IPS-15b (cell line): ENCODE data around the gene SNPH.
A peak's percentile ranks its signal among the peaks of the same experiment; 100 is the strongest.

Experiments
- H3K27me3 ChIP-seq: one replicate; pipeline ENCODE4 v1.6.1; 2013; ENCODE audit warnings: low read length; ENCODE audit not compliant: control insufficient read depth, insufficient read depth
- H3K36me3 ChIP-seq: one replicate; pipeline ENCODE4 v1.6.1; 2013; ENCODE audit warnings: low read length; ENCODE audit not compliant: control insufficient read depth, insufficient read depth
- H3K4me1 ChIP-seq: one replicate; pipeline ENCODE4 v1.6.1; 2013; ENCODE audit warnings: mild to moderate bottlenecking, low read length; ENCODE audit not compliant: control insufficient read depth, insufficient read depth
- H3K4me3 ChIP-seq: one replicate; pipeline ENCODE4 v1.5.1; 2013; ENCODE audit warnings: low read depth, low read length
- H3K9ac ChIP-seq: one replicate; pipeline ENCODE4 v1.6.1; 2013; ENCODE audit warnings: low read depth, mild to moderate bottlenecking, low read length
- H3K9me3 ChIP-seq: one replicate; pipeline ENCODE4 v1.6.1; 2013; ENCODE audit warnings: mild to moderate bottlenecking, low read length; ENCODE audit not compliant: control insufficient read depth, insufficient read depth

Gene SNPH

DNA sequence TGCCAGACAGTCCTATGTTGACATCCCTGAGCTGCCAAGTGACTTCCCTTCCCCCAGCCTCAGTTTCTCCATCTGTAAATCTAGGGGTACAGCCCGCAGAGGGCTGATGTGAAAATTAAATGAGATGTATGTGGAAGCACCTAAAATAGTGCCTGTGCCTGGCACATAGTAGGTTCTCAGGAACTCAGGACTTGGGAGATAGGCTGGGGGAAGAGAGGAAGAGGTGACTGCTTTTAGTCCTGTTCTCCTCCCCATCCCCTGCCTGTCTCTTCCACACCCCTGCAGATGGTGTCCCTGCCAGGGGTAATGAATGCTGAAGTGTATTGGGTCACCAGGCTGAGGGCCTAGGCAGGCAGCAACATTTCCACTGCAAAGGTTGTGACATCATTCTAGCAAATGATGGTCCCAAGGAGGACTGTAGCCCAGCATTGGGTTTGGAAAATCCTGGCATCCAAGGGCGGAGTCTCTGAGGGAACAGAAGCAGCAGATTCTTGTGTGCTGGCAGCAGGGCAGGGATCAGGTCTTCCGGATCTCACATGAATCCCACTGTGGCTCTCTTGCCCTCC lies 1.8 kb downstream of the SNPH start:
- Histone ChIP-seq H3K27me3 (peaks cover 11% of the 10 kb centered on the region), H3K9me3 (no peaks in the 10 kb centered on the region), H3K4me3 (peak overlapping the region; percentile 64), H3K4me1 (peaks cover 7% of the 10 kb centered on the region), H3K9ac (no peak overlapping the region), H3K36me3 (no peaks in the 10 kb centered on the region)

DNA sequence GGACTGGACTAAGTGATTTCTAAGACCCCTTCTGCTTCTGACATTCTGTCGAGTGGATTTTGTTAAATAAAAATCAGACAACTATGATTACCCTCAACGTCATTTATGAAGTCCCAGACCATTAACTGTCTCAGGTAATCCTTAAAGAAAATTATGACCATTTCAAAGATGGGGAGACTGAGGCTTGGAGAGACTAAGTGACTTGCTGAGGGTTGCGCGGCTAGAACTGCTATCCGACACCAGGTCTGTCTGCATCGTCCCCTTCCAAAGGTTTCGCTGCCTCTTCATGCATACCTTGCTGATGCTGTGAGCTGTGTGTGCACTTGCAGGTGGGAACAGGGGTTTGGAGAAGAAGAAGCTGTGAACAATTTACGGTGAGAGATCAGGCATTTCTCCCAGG lies 3.1 kb downstream of the SNPH start:
- Histone ChIP-seq H3K27me3 (peaks cover 11% of the 10 kb centered on the region), H3K4me1 (peaks cover 7% of the 10 kb centered on the region), H3K4me3 (no peak overlapping the region), H3K36me3 (no peaks in the 10 kb centered on the region), H3K9me3 (no peaks in the 10 kb centered on the region), H3K9ac (no peak overlapping the region)

DNA sequence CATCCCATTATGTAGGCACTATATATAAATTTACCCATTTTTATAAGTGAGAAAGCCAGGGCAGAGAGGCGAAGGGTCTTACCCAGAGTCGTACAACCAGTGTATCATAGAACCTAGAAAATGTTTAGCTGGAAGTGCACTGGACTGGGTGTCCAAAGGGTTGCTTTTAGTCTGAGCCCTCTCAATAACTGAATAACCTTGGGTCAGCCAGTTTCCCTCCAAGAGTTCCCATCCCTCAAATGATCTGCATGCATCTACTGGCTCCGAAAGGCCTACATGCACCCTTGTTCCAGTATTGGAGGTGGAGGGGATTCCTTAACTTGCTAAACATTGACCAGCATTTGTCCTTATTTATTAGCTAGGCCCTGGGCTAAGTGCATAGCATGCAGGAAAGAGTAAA lies 3.8 kb downstream of the SNPH start:
- H3K4me3 ChIP-seq = no peak overlapping the region

DNA sequence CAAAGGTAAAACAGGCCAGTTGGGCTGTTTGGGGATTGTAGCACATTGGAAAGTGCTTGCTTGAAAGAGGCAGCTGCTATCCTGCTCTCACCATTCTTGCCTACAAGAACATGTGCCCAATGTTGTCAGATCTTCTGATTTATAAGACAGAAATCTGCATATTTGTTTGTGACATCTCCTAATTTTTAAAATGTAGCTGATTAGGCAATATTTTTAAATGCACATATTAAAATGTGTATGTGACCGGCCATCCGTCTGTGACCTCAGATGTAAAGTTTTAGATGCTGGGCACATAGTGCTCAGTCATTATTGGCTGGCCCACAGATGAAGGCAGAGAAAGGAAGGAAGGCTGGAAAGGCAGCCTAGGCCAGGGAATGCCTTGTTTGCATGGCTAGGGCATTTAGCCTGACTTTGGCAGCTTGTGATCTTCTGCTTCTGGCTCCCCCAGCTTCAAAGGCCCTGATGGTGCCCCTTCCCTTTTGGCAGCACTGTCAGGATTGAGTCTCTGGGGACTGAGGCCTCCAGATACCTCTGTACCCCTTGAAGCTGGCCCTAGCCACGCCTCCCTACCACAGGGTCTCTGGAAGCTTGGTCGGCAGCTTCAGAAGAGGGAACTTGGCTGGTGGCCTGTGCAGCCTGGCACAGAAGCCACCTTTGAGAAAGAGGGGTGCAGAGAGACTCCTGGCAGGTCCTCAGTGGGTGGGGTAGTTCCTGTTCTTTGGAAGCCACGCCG lies 6.4 kb downstream of the SNPH start:
- Histone ChIP-seq H3K9ac (no peak overlapping the region), H3K27me3 (peaks cover 3% of the 10 kb centered on the region)

More for the DNA sequence above, 3.8 kb downstream of the SNPH start:
- Histone ChIP-seq H3K9ac (no peak overlapping the region), H3K27me3 (peaks cover 8% of the 10 kb centered on the region), H3K9me3 (no peaks in the 10 kb centered on the region), H3K4me1 (peaks cover 7% of the 10 kb centered on the region), H3K36me3 (no peaks in the 10 kb centered on the region)

DNA sequence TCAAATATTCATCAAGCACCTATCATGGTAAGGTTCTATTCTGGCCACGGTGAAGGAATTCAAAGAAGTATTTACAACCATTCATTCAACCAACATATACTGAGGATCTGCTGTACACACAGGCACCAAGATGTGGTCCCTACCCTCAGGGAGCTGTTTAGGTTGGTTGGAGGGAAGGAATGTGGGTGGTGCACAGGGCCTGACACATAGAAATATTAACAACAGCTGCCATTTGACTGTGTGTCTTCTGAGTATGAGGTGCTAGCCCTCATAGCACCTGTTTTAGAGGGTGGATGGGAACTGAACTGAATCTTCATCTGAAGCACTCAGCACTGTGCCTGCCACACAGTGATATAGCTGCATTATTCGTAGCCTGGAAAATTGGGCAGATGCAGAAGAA lies 7.3 kb downstream of the SNPH start:
- Histone ChIP-seq H3K27me3 (no peaks in the 10 kb centered on the region), H3K36me3 (no peaks in the 10 kb centered on the region), H3K4me3 (no peak overlapping the region), H3K9ac (no peak overlapping the region), H3K4me1 (no peaks in the 10 kb centered on the region), H3K9me3 (no peaks in the 10 kb centered on the region)

More for the DNA sequence above, 6.4 kb downstream of the SNPH start:
- Histone ChIP-seq H3K4me1 (peaks cover 4% of the 10 kb centered on the region), H3K36me3 (no peaks in the 10 kb centered on the region), H3K9me3 (no peaks in the 10 kb centered on the region), H3K4me3 (no peak overlapping the region)

DNA sequence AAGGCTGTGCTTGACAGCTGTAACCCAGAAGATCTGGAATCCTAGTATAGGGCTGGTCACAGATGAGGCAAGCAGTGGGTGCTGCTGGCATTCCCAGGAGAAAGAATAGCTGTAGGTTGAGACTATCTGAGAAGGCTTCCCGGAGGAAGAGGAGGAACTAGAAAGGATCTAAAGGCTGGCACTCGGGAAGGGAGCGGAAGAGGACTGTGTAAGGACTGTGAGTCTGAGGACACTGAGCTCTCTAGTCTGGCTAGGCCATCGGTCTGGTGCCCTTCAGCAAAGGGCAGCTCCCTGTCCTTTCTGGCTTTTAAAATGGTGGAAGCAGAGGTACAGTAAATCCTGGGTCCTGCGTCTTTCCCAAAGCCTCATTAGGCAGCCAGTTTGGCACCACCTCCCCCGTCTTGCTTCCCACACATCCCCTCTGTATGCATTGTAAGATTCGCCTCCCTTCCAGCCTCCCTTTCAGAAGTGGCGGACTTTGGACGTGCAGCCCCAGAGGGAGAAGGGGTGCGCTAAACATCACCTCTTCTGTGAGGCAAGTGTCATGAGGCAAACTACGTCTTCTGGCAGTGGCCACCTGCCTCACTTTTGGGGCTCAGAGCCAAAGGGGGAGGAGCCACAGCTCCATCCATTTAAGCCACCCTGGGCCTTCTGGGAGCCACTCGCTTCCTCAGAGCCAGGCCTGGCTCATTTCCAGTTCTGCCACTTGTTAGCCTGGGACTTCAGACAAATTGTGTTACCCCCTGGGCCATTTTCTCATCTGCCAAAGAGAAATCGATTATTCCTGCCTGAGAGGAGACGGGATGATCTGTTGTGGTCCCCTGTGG lies 8.6 kb downstream of the SNPH start:
- no peaks in the 10 kb centered on the region for H3K9me3 ChIP-seq
- H3K36me3 ChIP-seq = no peaks in the 10 kb centered on the region
- no peaks in the 10 kb centered on the region for H3K4me1 ChIP-seq
- no peak overlapping the region for H3K4me3 ChIP-seq
- H3K9ac ChIP-seq = no peak overlapping the region
- no peaks in the 10 kb centered on the region for H3K27me3 ChIP-seq

DNA sequence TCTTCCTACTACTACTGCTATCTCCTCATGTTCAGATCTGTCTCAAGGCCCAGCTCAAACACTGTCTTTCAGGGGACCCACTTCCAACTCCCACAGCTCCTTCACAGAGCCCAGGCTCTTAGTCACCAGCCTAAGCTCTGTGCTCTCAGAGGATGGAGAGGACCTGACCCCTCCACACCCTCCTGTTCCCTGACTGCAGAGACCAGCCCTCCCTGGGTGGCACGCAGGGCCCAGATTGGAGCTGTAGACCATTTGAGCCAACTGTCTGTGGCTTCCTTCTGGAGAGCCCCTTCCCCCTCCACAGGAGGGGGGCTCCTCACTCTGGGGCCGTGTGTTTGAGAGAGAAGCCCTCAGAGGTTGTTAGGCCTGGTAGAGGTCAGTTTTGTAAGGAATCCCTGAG lies 9.8 kb downstream of the SNPH start:
- H3K9ac ChIP-seq = peak overlapping the region; percentile 19

DNA sequence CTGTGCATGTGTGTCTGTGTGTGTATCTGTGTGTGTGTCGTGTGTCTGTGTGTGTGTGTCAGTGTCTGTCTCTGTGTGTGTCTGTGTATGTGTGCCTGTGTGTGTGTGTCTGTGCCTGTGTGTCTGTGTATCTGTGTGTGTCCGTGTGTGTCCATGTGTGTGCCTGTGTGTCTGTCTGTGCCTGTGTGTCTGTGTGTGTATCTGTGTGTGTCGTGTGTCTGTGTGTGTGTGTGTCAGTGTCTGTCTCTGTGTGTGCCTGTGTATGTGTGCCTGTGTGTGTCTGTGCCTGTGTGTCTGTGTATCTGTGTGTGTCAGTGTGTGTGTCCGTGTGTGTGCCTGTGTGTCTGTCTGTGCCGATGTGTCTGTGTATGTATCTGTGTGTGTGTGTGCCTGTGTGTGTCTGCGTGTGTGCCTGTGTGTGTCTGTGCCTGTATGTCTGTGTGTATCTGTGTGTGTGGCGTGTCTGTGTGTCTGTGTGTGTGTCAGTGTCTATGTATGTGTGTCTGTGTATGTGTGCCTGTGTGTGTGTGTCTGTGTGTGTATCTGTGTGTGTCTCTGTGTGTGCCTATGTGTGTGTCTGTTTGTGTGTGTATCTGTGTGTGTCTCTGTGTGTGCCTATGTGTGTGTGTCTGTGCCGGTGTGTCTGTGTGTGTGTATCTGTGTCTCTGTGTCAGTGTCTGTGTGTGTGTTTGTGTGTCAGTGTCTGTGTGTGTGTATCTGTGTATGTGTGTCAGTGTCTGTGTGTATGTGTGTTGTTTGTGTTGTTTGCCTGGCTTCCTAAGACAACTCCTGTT lies 11.6 kb downstream of the SNPH start:
- H3K9me3 ChIP-seq = no peaks in the 10 kb centered on the region
- H3K9ac ChIP-seq = no peak overlapping the region
- H3K36me3 ChIP-seq = no peaks in the 10 kb centered on the region
- no peaks in the 10 kb centered on the region for H3K27me3 ChIP-seq
- no peaks in the 10 kb centered on the region for H3K4me1 ChIP-seq
- H3K4me3 ChIP-seq = no peak overlapping the region

More for the DNA sequence above, 9.8 kb downstream of the SNPH start:
- Histone ChIP-seq H3K27me3 (no peaks in the 10 kb centered on the region), H3K36me3 (no peaks in the 10 kb centered on the region), H3K9me3 (no peaks in the 10 kb centered on the region), H3K4me1 (no peaks in the 10 kb centered on the region), H3K4me3 (no peak overlapping the region)

DNA sequence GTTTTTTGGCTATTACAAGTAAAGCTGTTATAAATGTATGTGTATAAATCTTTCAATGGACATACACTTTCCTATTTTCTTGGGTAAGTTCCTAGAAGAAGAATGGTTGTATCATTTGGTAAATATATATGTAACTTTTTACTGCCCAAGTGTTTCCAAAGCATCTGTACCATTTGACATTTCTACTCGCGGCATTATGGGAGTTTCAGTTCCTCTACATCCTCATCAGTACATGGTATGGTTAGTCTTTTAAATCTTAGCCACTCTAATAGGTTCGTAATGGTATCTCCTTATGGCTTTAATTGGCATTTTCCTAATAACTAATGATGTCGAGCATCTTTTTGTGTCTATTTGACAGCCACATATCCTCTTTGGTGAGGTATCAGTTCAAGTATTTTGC lies 12.9 kb downstream of the SNPH start:
- H3K4me3 ChIP-seq = no peak overlapping the region
- H3K27me3 ChIP-seq = no peaks in the 10 kb centered on the region
- H3K9ac ChIP-seq = no peak overlapping the region
- H3K36me3 ChIP-seq = no peaks in the 10 kb centered on the region
- H3K9me3 ChIP-seq = no peaks in the 10 kb centered on the region
- no peaks in the 10 kb centered on the region for H3K4me1 ChIP-seq

DNA sequence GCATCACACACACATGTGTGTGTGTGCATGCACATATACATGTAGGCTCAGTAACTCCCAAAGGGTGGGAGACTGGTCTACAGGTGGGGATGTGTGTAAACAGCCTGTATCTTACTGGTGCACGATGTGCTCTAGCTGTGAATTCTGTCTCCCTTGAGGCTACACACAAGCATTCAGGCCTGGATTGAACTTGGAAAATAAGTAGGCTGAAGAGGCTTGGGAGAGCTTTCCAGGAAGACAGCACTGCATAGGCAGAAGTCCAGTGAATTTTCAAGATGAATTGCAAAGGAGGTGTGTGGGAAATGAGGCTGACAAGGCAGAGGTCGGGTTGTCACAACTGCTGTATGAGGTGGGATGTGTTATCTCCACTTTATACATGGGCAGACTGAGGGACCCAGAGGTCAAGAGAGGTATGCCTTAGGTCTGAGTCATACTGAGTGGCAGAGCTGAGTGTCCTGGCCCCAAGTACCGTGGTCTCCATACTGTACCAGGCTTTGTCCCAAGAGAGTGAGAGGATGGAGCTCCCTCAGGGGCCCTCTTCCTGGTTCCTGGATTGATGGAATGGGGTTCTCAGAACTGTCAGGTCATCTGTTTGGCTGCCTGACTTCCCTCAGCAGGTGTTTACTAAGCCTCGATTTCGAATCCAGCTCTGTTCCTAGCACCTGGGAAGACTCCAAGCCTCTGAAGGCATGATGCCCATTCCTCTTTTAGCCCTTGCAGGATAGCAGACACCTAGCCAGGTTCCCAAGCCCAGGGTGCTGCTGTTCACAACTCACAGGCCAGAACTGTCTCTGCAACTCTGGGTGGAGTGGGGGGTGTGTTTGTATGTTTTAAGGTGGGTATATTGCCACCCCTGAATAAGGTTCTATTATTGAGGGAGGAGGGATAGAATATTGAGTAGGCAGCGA lies 14.4 kb downstream of the SNPH start:
- Histone ChIP-seq H3K9me3 (no peaks in the 10 kb centered on the region), H3K4me3 (no peak overlapping the region), H3K9ac (no peak overlapping the region), H3K4me1 (no peaks in the 10 kb centered on the region), H3K27me3 (no peaks in the 10 kb centered on the region), H3K36me3 (no peaks in the 10 kb centered on the region)
